ENCODE measurements around the gene LMAN2.
"Not testable (repeated sequence)": the region's sequence is repeated elsewhere in the genome, so short reads cannot be mapped to it uniquely, and the experiment has no call there.

Gene LMAN2

GRCh38 chr5:177378884-177379883 lies 27.7 kb upstream of the LMAN2 start:
- DNase-seq, result no peak

GRCh38 chr5:177377851-177378776 lies 26.6 kb upstream of the LMAN2 start:
- no peak for DNase-seq

- no peak for DNase-seq
Measured at GRCh38 chr5:177376107-177376506, 24.6 kb upstream of the LMAN2 start.

- not testable (repeated sequence) for DNase-seq
Measured at GRCh38 chr5:177375516-177375915, 24.0 kb upstream of the LMAN2 start.

GRCh38 chr5:177374211-177374610 lies 22.7 kb upstream of the LMAN2 start:
- DNase-seq, result no peak

- DNase-seq, result no peak
Measured at GRCh38 chr5:177373806-177374205, 22.3 kb upstream of the LMAN2 start.

- DNase-seq, result no peak
Measured at GRCh38 chr5:177372910-177373309, 21.4 kb upstream of the LMAN2 start.

- no peak for DNase-seq
Measured at GRCh38 chr5:177372034-177372896, 20.8 kb upstream of the LMAN2 start.

- no peak for DNase-seq
Measured at GRCh38 chr5:177371120-177372033, 19.9 kb upstream of the LMAN2 start.

- DNase-seq, result peak in 1 of 2 donors; percentile 37
Measured at GRCh38 chr5:177370488-177371119, 19.1 kb upstream of the LMAN2 start.

- no peak for DNase-seq
Measured at GRCh38 chr5:177369645-177370440, 18.4 kb upstream of the LMAN2 start.

GRCh38 chr5:177368869-177369644 lies 17.6 kb upstream of the LMAN2 start:
- DNase-seq, result peak in 1 of 2 donors; percentile 49

- DNase-seq, result no peak
Measured at GRCh38 chr5:177367981-177368868, 16.8 kb upstream of the LMAN2 start.

- no peak for DNase-seq
Measured at GRCh38 chr5:177367323-177367848, 15.9 kb upstream of the LMAN2 start.

- DNase-seq, result no peak
Measured at GRCh38 chr5:177366528-177367322, 15.3 kb upstream of the LMAN2 start.

- DNase-seq, result no peak
Measured at GRCh38 chr5:177365845-177366527, 14.5 kb upstream of the LMAN2 start.
